ENCODE results near the gene RHOG. TPM values are rescaled to one million over a fixed set of nuclear protein-coding genes. Genes with fewer than 3 reads are reported as not detected.

The RHOG gene
- total and polyA plus RNA-seq, 9 of the 15 experiments (the other 6 are each of a cell fraction or from before 2014, with no cell fraction given): 22.6 to 162 (median 80.3) TPM

GRCh38 chr11:3834664-3835461 is 5.9 kb downstream of the RHOG start (continued):
- TF ChIP-seq CHD7 (IDR thresholded peaks at IDR 0.05; ENCODE audit: low read depth, low read length) (no peak), CEBPB (tag; IDR thresholded peaks at IDR 0.05) (peak; percentile 92), PHF20 (IDR thresholded peaks at IDR 0.05; ENCODE audit: partially characterized antibody) (no peak), TSC22D4 (tag; IDR thresholded peaks at IDR 0.05) (no peak), POLR2B (IDR thresholded peaks at IDR 0.05; ENCODE audit: low read depth, partially characterized antibody) (peak; percentile 13), CBX3 (IDR thresholded peaks at IDR 0.05; ENCODE audit: borderline replicate concordance in 1 of 2, low read length in 2 of 2) (peak in 1 of 2 experiments; percentile 81; a peak in 2 of 3 replicates), ZZZ3 (IDR thresholded peaks at IDR 0.05) (no peak), ZNF347 (CRISPR knock-in tag; IDR thresholded peaks at IDR 0.05; ENCODE audit: low read depth) (no peak), EHMT2 (IDR thresholded peaks at IDR 0.05) (peak; percentile 59)
- TF ChIP-seq, protein P1, sequence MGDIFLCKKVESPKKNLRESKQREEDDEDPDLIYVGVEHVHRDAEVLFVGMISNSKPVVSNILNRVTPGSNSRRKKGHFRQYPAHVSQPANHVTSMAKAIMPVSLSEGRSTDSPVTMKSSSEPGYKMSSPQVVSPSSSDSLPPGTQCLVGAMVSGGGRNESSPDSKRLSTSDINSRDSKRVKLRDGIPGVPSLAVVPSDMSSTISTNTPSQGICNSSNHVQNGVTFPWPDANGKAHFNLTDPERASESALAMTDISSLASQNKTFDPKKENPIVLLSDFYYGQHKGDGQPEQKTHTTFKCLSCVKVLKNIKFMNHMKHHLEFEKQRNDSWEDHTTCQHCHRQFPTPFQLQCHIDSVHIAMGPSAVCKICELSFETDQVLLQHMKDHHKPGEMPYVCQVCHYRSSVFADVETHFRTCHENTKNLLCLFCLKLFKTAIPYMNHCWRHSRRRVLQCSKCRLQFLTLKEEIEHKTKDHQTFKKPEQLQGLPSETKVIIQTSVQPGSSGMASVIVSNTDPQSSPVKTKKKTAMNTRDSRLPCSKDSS (IDR thresholded peaks at IDR 0.05; ENCODE audit: low read depth, partially characterized antibody): no peak
- TF ChIP-seq, protein P2, sequence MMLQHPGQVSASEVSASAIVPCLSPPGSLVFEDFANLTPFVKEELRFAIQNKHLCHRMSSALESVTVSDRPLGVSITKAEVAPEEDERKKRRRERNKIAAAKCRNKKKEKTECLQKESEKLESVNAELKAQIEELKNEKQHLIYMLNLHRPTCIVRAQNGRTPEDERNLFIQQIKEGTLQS (IDR thresholded peaks at IDR 0.05): no peak
- TF ChIP-seq, protein P2 (CRISPR knock-in tag; conservative IDR thresholded peaks at IDR 0.05): no peak

Data from K562 (cell line).